ENCODE results near the gene INTS3.
"Not testable (repeated sequence)": the region's sequence is repeated elsewhere in the genome, so short reads cannot be mapped to it uniquely, and the experiment has no call there.

The INTS3 gene

DNA sequence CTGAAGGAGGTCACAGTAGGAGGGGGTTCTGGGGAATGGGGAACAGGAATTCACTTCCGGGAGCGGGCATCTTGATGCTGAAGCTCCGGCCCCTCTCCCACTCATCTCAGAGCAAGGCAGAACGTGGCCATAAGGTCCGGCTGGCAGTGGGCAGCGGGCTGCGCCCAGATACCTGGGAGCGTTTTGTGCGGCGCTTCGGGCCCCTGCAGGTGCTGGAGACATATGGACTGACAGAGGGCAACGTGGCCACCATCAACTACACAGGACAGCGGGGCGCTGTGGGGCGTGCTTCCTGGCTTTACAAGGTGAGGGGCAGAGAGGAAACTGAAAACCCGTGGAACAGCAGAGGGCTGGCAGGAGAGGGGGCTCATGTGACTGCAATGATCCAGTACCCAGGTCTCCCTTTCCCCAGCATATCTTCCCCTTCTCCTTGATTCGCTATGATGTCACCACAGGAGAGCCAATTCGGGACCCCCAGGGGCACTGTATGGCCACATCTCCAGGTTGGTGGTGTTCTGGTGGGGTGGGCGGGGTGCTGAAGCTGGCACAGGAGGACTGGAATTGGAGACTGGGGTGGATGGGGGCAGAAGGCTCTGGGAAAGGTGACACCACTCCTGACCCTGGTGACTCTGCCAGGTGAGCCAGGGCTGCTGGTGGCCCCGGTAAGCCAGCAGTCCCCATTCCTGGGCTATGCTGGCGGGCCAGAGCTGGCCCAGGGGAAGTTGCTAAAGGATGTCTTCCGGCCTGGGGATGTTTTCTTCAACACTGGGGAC is 50.4 kb downstream of the INTS3 start:
- DNase-seq: no peak

GRCh38 chr1:153778824-153779519 is 51.1 kb downstream of the INTS3 start:
- no peak for DNase-seq

DNA sequence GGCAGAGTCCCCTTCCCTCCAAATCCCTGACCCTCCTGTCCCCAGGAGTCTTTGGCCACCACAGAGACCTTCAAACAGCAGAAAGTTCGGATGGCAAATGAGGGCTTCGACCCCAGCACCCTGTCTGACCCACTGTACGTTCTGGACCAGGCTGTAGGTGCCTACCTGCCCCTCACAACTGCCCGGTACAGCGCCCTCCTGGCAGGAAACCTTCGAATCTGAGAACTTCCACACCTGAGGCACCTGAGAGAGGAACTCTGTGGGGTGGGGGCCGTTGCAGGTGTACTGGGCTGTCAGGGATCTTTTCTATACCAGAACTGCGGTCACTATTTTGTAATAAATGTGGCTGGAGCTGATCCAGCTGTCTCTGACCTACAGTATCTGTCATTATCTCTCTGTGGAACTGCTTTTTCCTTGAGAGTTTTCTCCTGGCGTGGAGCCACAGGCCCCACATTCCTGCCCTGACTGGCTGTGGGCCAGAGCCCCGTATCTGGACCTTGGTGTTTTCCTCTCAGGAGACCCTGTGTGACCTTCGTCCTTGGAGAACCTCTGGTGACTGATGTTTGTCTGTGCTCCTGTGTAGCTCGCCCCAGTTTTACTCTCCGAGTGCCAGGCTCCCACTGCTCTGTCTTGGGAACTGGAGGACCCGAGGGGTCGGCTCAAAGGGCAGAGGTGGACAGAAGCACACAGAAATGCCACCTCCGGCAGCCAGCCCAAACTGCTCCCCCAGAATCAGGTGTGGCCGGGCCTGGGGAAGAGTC is 52.1 kb downstream of the INTS3 start:
- no peak for DNase-seq

DNA sequence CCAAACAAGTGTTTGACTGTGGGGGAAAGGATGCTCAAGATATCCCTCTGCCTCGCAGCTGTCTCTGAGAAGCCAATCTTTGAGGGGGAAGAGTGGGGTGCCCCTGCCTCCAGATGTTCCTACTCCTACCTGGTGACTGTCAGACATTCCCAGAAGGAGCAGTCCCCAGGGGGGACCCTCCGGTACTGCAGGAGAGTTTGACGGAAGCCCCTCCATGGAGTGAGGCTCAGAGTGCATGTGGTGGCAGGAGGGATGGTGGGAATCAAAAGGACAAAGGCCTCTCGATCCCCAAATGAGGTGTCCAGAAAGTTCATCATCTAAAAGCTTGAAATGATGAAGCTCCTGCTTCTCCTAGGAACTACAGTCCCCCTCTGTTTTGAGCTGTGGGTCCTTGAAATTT is 52.7 kb downstream of the INTS3 start:
- DNase-seq: no peak

DNA sequence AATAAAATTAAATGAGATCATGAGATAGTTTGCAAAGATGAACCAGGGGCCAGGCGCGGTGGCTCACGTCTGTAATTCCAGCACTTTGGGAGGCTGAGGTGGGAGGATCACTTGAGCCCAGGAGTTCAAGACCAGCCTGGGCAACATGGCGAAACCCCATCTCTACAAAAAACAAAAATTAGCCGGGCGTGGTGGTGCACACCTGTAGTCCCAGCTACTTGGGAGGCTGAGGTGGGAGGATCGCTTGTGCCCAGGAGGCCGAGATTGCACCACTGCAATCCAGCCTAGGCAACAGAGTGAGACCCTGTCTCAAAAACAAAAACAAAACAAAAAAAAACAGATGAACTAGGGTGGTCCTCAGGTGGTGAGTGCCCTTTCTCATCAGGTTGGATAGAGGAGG is 54.8 kb downstream of the INTS3 start:
- not testable (repeated sequence) for DNase-seq

GRCh38 chr1:153783233-153784190 is 55.7 kb downstream of the INTS3 start:
- peak in 57 of 58 donors; percentile 53 to 93 (median 85) for DNase-seq

DNA sequence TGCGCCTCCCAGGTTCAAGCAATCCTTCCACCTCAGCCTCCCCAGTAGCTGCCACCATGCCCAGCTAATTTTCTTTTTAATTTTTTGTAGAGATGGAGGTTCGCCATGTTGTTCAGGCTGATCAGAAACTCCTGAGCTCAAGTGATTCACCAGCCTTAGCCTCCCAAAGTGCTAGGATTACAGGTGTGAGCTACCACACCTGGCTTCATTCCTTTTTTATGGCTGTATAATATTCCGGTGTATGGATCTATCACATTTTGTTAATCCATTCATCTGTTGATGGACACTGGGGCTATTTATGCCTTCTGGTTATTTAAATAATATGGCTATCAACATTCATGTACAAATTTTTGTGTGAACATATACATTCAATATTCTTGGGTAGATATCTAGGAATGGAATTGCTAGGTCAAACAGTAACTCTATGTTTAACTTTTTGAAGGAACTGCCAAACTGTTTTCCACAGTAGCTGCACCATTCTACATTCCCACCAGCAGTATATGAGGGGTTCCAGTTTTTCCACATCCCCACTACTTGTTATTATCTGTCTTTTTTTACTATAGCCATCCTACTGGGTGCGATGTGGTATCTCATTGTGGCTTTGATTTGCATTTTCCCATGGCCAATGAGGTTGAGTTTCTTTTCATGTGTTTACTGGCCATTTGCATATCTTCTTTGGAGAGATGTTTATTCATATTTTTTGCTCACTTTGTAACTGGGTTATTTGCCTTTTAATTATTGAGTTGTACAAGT is 58.4 kb downstream of the INTS3 start:
- no peak for DNase-seq

GRCh38 chr1:153789478-153790034 is 61.7 kb downstream of the INTS3 start:
- peak in 2 of 58 donors; percentile 21 to 29 for DNase-seq

GRCh38 chr1:153790313-153790965 is 62.6 kb downstream of the INTS3 start:
- peak in 57 of 58 donors; percentile 30 to 91 (median 78) for DNase-seq

DNA sequence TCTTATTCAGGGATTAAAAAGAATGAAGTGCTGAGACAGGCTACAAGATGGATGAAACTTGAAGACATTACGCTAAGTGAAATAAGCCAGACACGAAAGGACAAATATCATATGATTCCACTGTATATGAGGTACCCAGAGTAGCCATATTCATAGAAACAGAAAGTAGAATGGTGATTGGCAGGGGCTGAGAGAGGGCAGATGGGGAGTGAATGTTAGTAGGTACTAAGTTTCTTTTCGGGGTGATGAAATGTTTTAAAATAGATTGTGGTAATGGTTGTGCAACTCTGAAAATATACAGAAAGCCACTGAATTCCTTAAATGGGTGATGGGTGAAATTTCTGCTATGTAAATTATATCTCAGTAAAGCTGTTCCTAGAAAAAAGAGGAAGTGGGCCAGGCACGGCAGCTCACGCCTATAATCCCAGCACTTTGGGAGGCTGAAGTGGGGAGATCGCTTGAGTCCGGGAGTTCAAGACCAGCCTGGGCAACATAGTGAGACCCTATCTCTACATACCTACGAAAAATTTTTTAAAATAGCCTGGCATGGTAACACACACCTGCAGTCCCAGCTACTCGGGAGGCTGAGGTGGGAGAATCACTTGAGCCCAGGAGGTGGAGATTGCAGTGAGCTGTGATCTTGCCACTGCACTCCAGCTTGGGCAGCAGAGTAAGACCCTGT is 63.3 kb downstream of the INTS3 start:
- DNase-seq: peak in 6 of 58 donors; percentile 2 to 57 (median 22)

DNA sequence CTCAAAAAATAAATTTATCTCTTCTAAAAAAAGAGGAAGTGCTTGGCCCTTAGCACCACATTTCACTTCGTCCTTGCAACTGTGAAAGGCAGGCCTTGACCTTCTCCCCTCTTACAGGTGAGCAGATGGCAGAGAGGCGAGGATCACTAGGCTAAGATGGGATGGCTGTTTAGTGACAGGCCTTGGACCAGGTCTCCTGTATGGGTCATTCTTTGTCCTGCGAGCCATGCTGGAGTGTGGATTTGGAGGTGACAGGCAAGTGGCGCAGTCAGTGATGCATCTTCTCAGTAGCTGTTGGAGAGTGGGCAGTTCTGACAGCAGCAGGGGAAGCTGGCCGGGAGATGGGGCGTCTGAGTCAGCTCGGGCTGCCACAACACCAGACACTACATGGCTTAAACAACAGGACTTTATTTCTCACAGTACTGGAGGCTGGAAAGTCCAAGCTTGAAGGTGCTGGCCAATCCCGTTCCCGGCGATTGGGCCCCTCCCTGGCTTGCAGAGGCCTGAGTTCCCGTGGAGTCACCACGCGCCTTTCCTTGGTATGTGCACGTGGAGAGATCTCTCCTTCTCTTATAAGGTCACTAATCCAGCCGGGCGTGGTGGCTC is 63.9 kb downstream of the INTS3 start:
- DNase-seq: peak in 14 of 58 donors; percentile 3 to 50 (median 27)

GRCh38 chr1:153792631-153793041 is 64.8 kb downstream of the INTS3 start:
- no peak for DNase-seq

GRCh38 chr1:153793261-153793972 is 65.6 kb downstream of the INTS3 start:
- DNase-seq: no peak

DNA sequence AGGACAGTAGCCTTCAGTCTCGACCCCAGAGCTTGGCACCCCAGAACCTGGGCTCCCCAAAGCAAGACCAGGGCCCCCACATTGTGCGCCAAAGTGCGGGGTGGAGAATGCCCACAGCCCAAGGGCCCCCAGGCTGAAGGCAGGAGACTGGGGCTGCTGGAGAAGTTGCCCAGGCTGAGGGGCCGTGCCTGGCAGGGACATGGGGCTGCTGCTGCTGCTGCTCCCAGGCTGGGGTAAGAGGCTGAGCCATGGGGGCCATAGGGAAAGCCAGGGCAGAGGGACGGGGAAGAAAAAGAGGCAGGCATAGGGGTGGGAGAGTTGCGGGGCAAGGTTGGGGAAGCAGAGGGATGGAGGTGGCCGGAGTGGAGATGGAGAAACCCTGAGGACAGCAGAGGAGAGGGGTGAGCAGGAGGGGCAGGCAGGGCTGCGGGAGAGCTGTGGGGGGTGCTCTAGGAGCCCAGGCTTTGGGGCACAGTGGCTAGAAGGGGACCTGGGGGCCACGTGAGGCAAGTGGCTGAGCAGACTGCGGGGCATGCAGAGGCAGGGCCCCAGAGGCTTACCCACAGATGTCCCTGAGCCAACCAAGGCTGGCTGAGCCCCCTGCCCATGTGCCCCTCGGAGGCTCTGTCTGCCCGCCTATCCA is 66.2 kb downstream of the INTS3 start:
- DNase-seq: no peak

GRCh38 chr1:153794624-153795329 is 66.9 kb downstream of the INTS3 start:
- DNase-seq: no peak

DNA sequence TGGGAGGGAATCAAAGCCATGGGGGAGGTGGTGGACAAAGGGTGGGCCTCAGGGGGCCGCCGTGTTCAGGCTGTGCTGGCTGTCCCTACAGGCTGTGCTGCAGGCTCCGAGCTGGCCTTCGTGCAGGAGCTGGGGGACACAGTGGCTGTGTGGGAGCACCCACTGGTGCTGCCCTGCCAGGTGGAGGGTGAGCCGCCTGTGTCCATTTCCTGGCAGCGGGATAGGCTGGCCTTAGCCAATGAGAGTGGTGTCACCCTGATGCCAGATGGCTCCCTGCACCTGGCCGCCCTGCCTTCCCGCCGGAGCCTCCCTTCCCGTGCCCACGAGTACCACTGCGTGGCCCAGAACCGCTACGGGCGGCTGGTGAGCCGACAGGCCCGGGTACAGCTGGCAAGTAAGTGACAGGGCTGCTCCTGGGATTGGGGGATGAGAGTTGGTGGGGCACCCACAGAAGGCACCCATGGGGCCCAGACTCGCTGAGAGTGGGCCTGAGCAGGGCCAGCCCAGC is 67.5 kb downstream of the INTS3 start:
- DNase-seq: no peak

Data from anterior cingulate cortex (tissue), 58 donors.